Stimulated activated CD8-positive, alpha-beta memory T cell treated with anti-CD3 and anti-CD28 coated beads, Interleukin-12 subunit alpha, Interleukin-12 subunit beta, amount 100 ng/mL, for 4 hours (primary cell): ENCODE measurements around the gene UBE2S.

Experiments
- DNase-seq: peaks from one replicate; pipeline ENCODE4 v3.0.0-alpha.2; 2020; ENCODE audit warnings: low read depth

The UBE2S gene

GRCh38 chr19:55383279-55384130 is 24.1 kb downstream of the UBE2S start:
- no peak for DNase-seq

- no peak for DNase-seq
Observed at GRCh38 chr19:55382522-55383054, 25.0 kb downstream of the UBE2S start.

GRCh38 chr19:55382013-55382412 is 25.6 kb downstream of the UBE2S start:
- no peak for DNase-seq

- DNase-seq = no peak
Observed at GRCh38 chr19:55379174-55379573, 28.4 kb downstream of the UBE2S start.

- no peak for DNase-seq
Observed at GRCh38 chr19:55377356-55378131, 30.0 kb downstream of the UBE2S start.

- DNase-seq = no peak
Observed at GRCh38 chr19:55376241-55376933, 31.2 kb downstream of the UBE2S start, which contains the start of gene TMEM190. TMEM190 (plus strand) TSS chr19:55376826; CDS start chr19:55376854, 28 bp downstream.

GRCh38 chr19:55373993-55374757 is 33.4 kb downstream of the UBE2S start:
- DNase-seq = no peak

- DNase-seq = no peak
Observed at GRCh38 chr19:55373306-55373992, 34.1 kb downstream of the UBE2S start.

- DNase-seq = no peak
Observed at GRCh38 chr19:55372316-55373081, 35.1 kb downstream of the UBE2S start.

- DNase-seq = no peak
Observed at GRCh38 chr19:55370305-55370988, 37.1 kb downstream of the UBE2S start, which contains the start of gene IL11. IL11 (minus strand) TSS chr19:55370463; CDS start chr19:55370310, 153 bp downstream.

GRCh38 chr19:55369653-55370304 is 37.8 kb downstream of the UBE2S start:
- no peak for DNase-seq

- no peak for DNase-seq
Observed at GRCh38 chr19:55368701-55369563, 38.7 kb downstream of the UBE2S start.

- no peak for DNase-seq
Observed at GRCh38 chr19:55368106-55368505, 39.5 kb downstream of the UBE2S start.

GRCh38 chr19:55366790-55367189 is 40.8 kb downstream of the UBE2S start:
- DNase-seq = no peak

- DNase-seq = no peak
Observed at GRCh38 chr19:55365964-55366363, 41.6 kb downstream of the UBE2S start.

GRCh38 chr19:55365245-55365644 is 42.3 kb downstream of the UBE2S start:
- no peak for DNase-seq

- no peak for DNase-seq
Observed at GRCh38 chr19:55362990-55363716, 44.4 kb downstream of the UBE2S start, which contains the start of gene GARIN5B. GARIN5B (minus strand) TSS chr19:55363260; CDS start chr19:55363066, 194 bp downstream.
